Effector CD4-positive, alpha-beta T cell (primary cell): Measurements from ENCODE around the gene FAM200A.
A peak's percentile ranks its signal among the peaks of the same experiment; 100 is the strongest.
"Not testable (repeated sequence)": the region's sequence is repeated elsewhere in the genome, so short reads cannot be mapped to it uniquely, and the experiment has no call there.

Source experiments
- DNase-seq: peaks from one replicate; pipeline ENCODE4 v3.0.0-alpha.2; 2020

Gene FAM200A

GRCh38 chr7:99558306-99559174, 6.6 kb upstream of the FAM200A start, which contains the start of gene ZNF655:
ZNF655 (plus strand) TSS chr7:99558642; CDS start chr7:99560560, 1,918 bp downstream.
- DNase-seq: peak; percentile 93

- no peak for DNase-seq
These were observed 6.0 kb upstream of the FAM200A start for GRCh38 chr7:99557940-99558305.

- DNase-seq: no peak
These were observed 5.3 kb upstream of the FAM200A start for GRCh38 chr7:99557196-99557607.

GRCh38 chr7:99554939-99555338, 3.0 kb upstream of the FAM200A start:
- no peak for DNase-seq

GRCh38 chr7:99553039-99553438, 1.1 kb upstream of the FAM200A start:
- no peak for DNase-seq

GRCh38 chr7:99551334-99551733, 580 bp downstream of the FAM200A start:
- no peak for DNase-seq

- not testable (repeated sequence) for DNase-seq
These were observed 2.4 kb downstream of the FAM200A start for GRCh38 chr7:99549545-99549944.

- DNase-seq: not testable (repeated sequence)
These were observed 6.6 kb downstream of the FAM200A start for GRCh38 chr7:99545308-99545707.

GRCh38 chr7:99543916-99544315, 8.0 kb downstream of the FAM200A start:
- DNase-seq: no peak

- no peak for DNase-seq
These were observed 8.7 kb downstream of the FAM200A start for GRCh38 chr7:99543081-99543671.

GRCh38 chr7:99541212-99541611, 10.7 kb downstream of the FAM200A start:
- no peak for DNase-seq

- no peak for DNase-seq
These were observed 11.4 kb downstream of the FAM200A start for GRCh38 chr7:99540542-99540941.

- no peak for DNase-seq
These were observed 12.6 kb downstream of the FAM200A start for GRCh38 chr7:99539213-99539811.

GRCh38 chr7:99535667-99536066, 16.2 kb downstream of the FAM200A start:
- no peak for DNase-seq

GRCh38 chr7:99531354-99531765, 20.6 kb downstream of the FAM200A start:
- no peak for DNase-seq

GRCh38 chr7:99525713-99526440, 26.0 kb downstream of the FAM200A start:
- DNase-seq: no peak

- DNase-seq: no peak
These were observed 30.5 kb downstream of the FAM200A start for GRCh38 chr7:99521399-99521798.

- DNase-seq: no peak
These were observed 37.9 kb downstream of the FAM200A start for GRCh38 chr7:99514050-99514449.

GRCh38 chr7:99505324-99505662, 46.6 kb downstream of the FAM200A start:
- DNase-seq: no peak

- peak; percentile 97 for DNase-seq
These were observed 47.2 kb downstream of the FAM200A start, which contains the start of gene ZKSCAN5 for GRCh38 chr7:99504603-99505323. ZKSCAN5 (plus strand) TSS chr7:99504662; CDS start chr7:99506045, 1,383 bp downstream.

GRCh38 chr7:99504281-99504602, 47.7 kb downstream of the FAM200A start:
- no peak for DNase-seq

GRCh38 chr7:99501236-99501635, 50.7 kb downstream of the FAM200A start:
- DNase-seq: not testable (repeated sequence)

- no peak for DNase-seq
These were observed 51.3 kb downstream of the FAM200A start for GRCh38 chr7:99500637-99501009.
